ENCODE data around the gene FUOM. TPM values are rescaled to one million over a fixed set of nuclear protein-coding genes. Genes with fewer than 3 reads are reported as not detected.

FUOM gene
- total RNA-seq, 1 donor from 2014 or later, result 32.2 TPM

GRCh38 chr10:133318494-133319127 is 39.2 kb downstream of the FUOM start:
- TF ChIP-seq, protein P1, sequence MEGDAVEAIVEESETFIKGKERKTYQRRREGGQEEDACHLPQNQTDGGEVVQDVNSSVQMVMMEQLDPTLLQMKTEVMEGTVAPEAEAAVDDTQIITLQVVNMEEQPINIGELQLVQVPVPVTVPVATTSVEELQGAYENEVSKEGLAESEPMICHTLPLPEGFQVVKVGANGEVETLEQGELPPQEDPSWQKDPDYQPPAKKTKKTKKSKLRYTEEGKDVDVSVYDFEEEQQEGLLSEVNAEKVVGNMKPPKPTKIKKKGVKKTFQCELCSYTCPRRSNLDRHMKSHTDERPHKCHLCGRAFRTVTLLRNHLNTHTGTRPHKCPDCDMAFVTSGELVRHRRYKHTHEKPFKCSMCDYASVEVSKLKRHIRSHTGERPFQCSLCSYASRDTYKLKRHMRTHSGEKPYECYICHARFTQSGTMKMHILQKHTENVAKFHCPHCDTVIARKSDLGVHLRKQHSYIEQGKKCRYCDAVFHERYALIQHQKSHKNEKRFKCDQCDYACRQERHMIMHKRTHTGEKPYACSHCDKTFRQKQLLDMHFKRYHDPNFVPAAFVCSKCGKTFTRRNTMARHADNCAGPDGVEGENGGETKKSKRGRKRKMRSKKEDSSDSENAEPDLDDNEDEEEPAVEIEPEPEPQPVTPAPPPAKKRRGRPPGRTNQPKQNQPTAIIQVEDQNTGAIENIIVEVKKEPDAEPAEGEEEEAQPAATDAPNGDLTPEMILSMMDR (IDR thresholded peaks at IDR 0.05), result peak; percentile 94
- no peaks in the 10 kb centered on the region for H3K27me3 Mint-ChIP-seq (ENCODE audit: low read depth)
- peaks cover 6% of the 10 kb centered on the region for H3K4me1 Mint-ChIP-seq (ENCODE audit: low read depth)
- H3K9me3 Mint-ChIP-seq (ENCODE audit: low read depth), result no peaks in the 10 kb centered on the region
- peak overlapping the region; percentile 74 for H3K4me3 Mint-ChIP-seq (ENCODE audit: unreplicated experiment)
- DNase-seq (ENCODE audit: low spot score), result peak; percentile 94
- H3K36me3 Mint-ChIP-seq (ENCODE audit: low read depth), result no peaks in the 10 kb centered on the region
- peak overlapping the region; percentile 27 for H3K27ac Mint-ChIP-seq (ENCODE audit: unreplicated experiment)

DNA sequence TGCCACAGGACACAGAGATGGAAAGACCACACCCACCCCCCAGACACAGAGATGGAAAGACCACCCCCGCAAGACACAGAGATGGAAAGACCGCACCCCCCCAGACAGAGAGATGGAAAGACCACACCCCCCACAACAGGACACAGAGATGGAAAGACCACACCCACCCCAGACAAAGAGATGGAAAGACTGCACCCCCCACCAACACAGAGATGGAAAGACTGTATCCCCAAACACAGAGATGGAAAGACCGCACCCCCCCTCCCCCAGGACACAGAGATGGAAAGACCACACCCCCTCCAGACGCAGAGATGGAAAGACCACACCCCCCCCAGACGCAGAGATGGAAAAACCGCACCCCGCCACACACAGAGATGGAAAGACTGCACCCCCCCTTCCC is 41.1 kb downstream of the FUOM start:
- no peaks in the 10 kb centered on the region for H3K27me3 Mint-ChIP-seq (ENCODE audit: low read depth)
- no peaks in the 10 kb centered on the region for H3K9me3 Mint-ChIP-seq (ENCODE audit: low read depth)
- no peaks in the 10 kb centered on the region for H3K36me3 Mint-ChIP-seq (ENCODE audit: low read depth)
- no peak overlapping the region for H3K27ac Mint-ChIP-seq (ENCODE audit: unreplicated experiment)
- no peak overlapping the region for H3K4me3 Mint-ChIP-seq (ENCODE audit: unreplicated experiment)
- peaks cover 6% of the 10 kb centered on the region for H3K4me1 Mint-ChIP-seq (ENCODE audit: low read depth)
- peak; percentile 40 for DNase-seq (ENCODE audit: low spot score)
- TF ChIP-seq, protein P1 (IDR thresholded peaks at IDR 0.05), result no peak

- TF ChIP-seq, protein P1 (IDR thresholded peaks at IDR 0.05), result no peak
- Mint-ChIP-seq H3K9me3 (ENCODE audit: low read depth) (no peaks in the 10 kb centered on the region), H3K4me3 (ENCODE audit: unreplicated experiment) (no peak overlapping the region), H3K36me3 (ENCODE audit: low read depth) (peaks cover 3% of the 10 kb centered on the region), H3K27me3 (ENCODE audit: low read depth) (no peaks in the 10 kb centered on the region), H3K27ac (ENCODE audit: unreplicated experiment) (no peak overlapping the region), H3K4me1 (ENCODE audit: low read depth) (peaks cover 6% of the 10 kb centered on the region)
- peak; percentile 32 for DNase-seq (ENCODE audit: low spot score)
These were observed 41.6 kb downstream of the FUOM start for GRCh38 chr10:133316266-133316665.

DNA sequence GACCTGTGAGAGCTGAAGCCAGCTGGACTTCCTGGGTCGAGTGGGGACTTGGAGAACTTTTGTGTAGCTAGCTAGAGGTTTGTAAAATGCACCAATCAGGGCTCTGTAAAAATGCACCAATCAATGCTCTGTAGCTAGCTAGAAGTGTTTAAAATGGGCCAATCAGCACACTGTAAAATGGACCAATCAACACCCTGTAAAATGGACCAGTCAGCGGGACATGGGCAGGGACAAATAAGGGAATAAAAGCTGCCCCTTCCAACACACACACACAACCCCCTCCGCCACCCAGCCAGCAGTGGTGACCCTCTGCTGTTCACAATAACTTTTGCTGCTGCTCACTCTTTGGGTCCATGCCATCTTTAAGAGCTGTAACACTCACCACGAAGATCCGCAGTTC is 42.0 kb downstream of the FUOM start:
- TF ChIP-seq, protein P1 (IDR thresholded peaks at IDR 0.05), result no peak
- no peak overlapping the region for H3K4me3 Mint-ChIP-seq (ENCODE audit: unreplicated experiment)
- peaks cover 6% of the 10 kb centered on the region for H3K4me1 Mint-ChIP-seq (ENCODE audit: low read depth)
- no peaks in the 10 kb centered on the region for H3K27me3 Mint-ChIP-seq (ENCODE audit: low read depth)
- H3K36me3 Mint-ChIP-seq (ENCODE audit: low read depth), result peaks cover 3% of the 10 kb centered on the region
- no peaks in the 10 kb centered on the region for H3K9me3 Mint-ChIP-seq (ENCODE audit: low read depth)
- H3K27ac Mint-ChIP-seq (ENCODE audit: unreplicated experiment), result no peak overlapping the region
- DNase-seq (ENCODE audit: low spot score), result no peak

DNA sequence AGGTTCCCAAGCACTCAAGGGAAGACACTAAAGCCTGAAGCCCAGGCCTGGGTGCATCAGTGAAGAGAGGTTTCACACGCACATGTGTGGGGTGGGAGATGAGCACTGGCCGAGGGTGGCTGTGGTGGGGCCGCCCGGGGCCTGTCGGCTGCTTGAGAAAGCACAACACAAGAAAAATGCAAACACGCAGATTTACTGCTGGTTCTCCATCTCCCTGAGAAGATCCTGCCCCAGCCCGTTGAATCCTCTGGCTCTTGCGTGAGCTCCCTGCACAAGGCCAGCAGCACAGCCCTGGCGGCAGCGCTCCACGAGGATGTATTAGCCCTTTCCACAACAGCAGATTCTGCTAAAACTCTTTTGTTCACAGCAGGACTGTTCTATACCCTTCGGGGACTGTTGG is 42.9 kb downstream of the FUOM start:
- peaks cover 6% of the 10 kb centered on the region for H3K4me1 Mint-ChIP-seq (ENCODE audit: low read depth)
- peaks cover 3% of the 10 kb centered on the region for H3K36me3 Mint-ChIP-seq (ENCODE audit: low read depth)
- no peaks in the 10 kb centered on the region for H3K9me3 Mint-ChIP-seq (ENCODE audit: low read depth)
- peak; percentile 72 for DNase-seq (ENCODE audit: low spot score)
- TF ChIP-seq, protein P1 (IDR thresholded peaks at IDR 0.05), result no peak
- no peak overlapping the region for H3K4me3 Mint-ChIP-seq (ENCODE audit: unreplicated experiment)
- no peaks in the 10 kb centered on the region for H3K27me3 Mint-ChIP-seq (ENCODE audit: low read depth)
- no peak overlapping the region for H3K27ac Mint-ChIP-seq (ENCODE audit: unreplicated experiment)
